SK-N-DZ (cell line): Measurements from ENCODE around the gene CPNE4.

Source experiments
- DNase-seq: peaks from one replicate; pipeline ENCODE4 v3.0.0-alpha.2; 2015; ENCODE audit warnings: low spot score

Gene CPNE4

DNA sequence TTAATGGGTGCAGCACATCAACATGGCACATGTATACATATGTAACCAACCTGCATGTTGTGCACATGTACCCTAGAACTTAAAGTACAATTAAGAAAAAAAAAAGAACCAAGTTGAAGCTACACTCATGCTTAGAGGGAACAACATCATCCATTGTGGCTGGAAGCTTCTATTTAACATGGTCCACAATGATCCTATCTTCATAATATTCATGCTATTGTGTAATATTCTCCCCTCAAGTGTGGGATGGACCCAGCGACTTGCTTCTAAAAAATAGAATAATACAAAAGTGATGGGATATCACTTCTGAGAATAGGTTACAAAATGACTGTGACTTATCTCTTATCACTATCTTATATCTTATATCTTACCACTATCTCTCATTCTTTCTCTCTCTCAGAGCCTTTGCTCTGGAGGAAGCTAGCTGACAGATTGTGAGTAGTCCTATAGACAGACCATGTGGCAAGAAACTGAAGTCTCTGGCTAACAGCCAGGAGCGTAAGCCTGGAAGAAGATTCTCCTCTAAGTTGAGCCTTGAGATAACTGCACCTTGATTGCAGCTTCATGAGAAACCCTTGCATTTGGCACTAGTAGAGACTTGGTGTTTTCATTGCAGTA lies 333.6 kb downstream of the CPNE4 start:
- no peak for DNase-seq

DNA sequence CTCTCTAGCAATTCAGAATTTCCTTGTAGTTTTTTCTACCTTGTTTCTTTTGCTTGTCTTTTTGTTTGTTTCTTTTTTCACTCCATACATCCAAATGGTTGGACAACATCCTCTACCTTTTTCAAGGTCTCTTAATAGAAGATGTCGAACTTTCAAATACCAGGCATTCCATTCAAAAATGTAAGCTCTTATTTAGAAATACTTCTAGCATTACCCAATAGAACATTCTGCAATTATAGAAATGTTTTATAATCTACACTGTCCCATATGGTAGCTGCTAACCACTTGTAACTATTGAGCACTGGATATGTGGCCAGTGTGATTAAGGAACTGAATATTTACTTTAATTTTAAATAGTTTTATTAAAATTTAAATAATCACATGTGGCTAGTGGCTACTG lies 335.8 kb downstream of the CPNE4 start:
- no peak for DNase-seq

DNA sequence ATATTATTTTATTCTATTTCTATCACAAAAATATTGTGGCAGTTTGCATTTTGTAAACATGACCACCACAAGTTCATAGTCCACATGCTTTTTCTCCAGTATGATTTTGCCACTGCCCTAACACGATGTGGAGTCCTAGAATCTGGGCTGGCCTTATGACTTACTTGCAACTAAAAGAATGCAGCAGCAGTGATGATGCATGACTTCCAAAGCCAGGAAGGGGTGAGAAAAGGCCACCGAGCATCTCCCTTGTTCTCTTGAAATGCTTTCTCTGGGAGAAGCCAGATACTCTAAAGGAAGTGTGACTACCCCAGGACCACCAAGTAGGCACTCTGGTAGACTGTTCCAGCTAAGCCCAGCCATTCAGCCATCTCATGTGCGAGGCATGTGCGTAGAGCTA lies 340.4 kb downstream of the CPNE4 start:
- no peak for DNase-seq

DNA sequence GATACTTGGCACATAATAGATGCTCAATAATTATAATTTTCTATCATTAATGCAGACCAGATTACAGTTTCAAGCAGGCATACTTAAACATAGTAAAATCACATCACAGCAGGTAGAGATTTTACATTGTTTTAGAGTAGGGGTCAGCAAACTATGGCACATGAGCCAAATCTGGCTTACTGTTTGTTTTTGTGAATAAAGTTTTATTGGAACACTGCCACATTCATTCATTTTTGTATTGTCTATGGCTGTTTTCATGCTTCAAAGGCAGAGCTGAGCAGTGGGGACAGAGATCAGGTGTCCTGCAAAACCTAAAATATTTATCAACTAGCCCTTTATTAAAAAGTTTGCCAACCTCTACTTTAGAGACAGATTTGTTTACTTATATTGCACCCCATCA lies 342.5 kb downstream of the CPNE4 start:
- no peak for DNase-seq

DNA sequence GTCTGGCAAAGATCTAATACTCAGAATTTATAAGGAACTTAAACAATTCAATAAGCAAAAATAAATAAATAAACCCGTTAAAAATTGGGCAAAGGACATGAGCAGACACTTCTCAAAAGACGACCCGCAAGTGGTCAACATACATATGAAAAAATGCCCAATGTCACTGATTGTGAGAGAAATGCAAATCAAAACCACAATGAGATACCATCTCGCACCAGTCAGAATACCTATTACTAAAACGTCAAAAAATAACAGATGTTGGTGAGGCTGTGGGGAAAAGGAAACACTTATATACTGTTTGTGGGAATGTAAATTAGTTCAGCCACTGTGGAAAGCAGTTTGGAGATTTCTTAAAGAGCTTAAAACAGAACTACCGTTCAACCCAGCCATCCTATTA lies 344.0 kb downstream of the CPNE4 start:
- DNase-seq = no peak

DNA sequence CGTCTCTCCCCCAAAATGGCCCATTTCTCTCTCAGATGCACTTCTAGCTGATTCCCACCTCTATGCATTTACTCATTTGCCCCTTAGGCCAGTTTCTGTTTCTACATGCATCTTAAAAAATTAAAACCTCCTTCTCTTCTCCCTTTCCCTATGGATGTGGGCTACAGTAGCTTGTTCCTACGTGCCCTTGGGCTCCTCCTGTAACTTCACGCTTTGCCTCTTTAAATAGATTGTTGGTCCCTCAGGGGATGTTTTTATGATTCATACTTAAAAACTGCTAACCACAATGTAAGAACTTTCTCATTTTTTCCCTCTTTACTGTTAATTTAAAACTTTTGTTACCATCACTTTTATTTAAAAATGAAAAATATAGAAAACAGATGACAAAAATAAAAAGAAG lies 346.4 kb downstream of the CPNE4 start:
- no peak for DNase-seq

DNA sequence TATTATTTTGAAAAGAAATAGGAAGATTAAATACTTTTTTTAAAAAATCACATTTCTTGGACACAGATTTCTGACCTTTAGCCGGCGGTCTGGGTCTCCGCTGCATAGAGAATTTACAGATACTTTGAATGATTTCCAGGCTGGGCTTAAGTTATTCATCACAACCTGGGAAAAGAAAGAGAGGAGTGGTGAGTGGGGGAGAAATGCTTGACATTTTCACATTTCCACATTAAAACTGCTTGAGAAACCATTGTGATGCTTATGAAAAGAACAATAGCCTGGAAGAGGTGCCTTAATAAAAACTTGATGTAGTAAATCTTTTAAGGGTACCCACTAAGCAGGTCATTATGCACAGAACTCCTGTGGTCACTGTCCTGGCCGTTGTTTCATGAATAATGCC lies 365.2 kb downstream of the CPNE4 start:
- DNase-seq = no peak

DNA sequence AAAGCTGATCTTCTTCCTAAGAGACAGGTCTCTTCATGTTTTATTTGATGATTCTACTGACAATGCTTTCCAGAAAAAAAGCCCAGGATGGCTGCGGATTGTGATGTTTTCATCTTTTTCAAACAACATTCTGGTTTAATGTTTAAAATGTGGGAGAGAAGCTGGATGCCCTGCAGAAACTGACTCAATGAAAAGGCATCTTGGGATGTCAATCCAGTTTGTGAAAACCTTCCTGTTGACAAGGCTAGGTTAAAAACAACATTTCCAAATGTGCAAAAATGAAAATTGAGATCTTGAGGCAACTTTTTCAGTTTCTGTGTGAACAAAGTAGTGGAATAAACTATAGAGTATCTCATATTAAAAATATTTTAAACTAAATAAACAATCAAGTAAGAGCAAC lies 376.0 kb downstream of the CPNE4 start:
- no peak for DNase-seq

DNA sequence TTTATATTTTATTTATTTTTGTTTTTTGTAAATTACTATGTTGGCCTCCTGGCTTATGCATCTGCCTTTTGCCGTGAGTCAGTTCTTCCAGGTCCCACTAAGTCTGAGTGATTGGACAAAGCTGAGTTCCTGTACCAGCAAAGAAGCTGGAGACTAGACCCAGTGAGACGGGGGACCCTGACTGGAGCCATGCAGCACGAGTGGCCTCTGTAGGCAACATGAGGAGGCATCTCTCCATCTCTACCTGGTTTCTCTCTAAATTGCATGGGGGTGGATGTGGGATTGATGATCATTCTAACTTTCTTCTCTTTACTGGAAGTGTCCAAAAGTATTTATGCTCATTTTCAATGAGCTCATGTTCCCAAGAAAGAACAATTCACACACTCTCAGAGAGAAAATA lies 376.7 kb downstream of the CPNE4 start:
- DNase-seq = peak; percentile 5

DNA sequence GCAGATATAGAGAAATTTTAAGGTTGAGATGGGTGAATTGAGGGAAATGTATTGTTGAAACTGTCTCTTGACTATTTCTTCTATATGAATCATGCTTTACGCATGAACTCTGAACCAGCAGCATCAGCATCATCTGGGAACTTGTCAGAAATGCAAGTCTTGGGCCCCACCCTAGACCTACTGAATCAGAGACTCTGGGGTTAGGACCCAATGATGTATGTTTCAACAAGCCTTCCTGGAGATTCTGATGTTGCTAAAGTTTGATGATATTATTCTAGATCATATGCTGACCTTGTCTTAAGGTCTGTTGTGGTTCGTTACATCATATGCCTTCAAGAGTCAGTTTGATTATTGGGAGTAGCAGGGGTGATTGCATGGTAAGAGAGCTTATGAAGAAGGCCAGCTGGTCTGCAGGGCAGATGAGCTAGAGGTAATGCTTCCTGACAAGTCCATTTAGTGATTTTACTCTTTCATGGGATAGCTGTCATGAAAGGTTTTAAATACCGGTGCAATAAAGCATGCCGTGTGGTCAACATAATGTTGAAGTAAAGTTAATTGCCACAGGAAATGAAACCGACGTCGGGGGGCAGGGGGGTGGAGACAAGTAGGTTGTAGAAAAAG lies 379.6 kb downstream of the CPNE4 start:
- DNase-seq = no peak

DNA sequence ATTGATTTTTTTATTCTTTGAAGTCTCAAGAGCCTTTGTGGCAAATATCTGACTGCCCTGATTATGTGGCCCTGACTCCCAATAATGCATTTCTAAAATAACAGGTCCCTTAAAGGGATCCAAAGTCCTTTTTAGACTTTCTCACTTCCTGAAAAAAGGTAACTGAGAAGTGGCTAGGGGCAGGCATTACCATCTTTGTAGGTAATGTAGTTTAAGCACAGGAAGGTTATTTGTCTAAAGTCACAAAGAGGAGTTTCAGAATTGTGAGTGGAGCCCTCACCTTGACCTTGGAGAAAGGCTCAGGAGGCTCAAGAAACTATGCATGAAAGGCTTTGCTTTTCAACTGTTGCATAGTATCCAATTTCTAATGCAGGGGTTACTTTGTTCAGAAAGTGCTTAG lies 389.2 kb downstream of the CPNE4 start:
- no peak for DNase-seq

DNA sequence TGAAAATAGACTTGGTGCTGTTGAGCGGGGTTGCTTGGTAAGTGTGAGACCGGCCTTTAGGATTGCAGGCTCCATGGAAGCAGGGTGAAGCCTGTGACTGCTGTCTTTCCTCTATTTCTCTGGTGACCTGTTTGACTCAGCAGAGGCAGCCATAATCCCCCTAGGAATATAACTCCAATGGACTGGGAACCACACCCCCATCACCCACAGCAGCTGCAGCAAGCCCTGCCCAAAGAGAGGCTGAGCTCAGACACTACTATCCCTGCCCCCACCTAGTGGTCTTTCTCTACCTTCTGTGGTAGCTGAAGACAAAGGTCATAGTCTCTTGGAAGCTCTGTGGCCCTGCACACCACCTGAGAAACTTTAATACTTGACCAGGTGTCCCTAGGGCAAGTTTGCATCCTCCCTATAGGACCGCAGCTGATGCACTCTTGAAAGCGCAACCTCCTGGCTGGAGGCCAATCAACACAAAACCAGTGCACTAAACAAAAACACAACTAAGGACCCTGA lies 398.5 kb downstream of the CPNE4 start:
- no peak for DNase-seq

DNA sequence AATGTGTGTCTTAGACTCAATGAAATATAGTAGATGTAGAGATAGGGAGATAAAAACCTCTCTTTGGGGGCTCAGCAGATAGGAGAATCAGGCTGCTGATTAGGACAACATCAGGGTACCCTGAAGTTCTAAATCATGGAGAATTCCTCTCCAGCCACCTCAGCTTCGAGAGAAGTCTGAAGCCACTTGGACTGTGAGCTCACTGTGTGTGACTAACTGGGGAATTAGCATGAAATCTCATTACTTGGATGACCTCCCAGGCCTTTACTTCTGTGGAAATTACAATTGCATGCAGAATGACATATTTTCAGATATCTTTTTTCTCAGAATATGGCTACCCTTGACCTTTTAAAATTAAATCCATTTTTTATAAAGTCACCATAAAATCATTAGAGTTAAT lies 404.0 kb downstream of the CPNE4 start:
- no peak for DNase-seq

DNA sequence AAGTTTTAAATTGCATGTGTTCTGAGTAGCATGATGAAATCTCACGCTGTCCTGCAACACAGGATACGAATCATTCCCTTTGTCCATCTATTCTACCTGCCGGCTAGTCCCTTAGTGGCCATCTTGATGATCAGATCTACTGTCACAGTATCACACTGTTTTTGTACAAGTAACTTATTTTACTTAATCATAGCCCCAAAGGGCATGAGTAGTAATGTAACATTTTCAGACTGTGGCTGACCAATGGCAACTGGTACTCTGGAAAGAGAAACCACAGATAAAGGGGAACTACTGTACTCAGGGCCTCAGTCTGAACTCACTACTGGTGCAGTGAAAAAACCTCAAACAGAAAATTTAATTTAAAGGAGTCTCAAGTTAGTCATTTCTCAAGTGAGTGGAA lies 404.7 kb downstream of the CPNE4 start:
- no peak for DNase-seq

DNA sequence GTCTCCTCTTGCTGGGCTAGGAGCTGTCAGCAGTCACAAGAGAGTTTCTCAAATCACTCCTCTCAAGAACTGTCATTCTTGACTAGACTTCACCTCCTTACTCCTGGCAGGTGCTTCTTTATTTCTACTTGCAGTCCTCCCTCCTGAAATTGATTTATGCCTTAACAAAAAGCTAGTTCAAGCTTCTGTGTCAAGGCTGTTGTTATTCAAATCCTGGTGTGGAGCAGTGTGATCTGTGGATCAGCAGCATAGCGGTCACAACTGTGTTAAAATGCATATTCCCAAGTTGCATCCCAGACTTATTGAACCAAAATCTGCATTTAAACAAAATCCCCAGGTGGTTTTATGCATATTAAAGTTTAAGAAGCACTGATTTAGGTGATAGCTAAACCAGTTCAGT lies 411.4 kb downstream of the CPNE4 start:
- no peak for DNase-seq

DNA sequence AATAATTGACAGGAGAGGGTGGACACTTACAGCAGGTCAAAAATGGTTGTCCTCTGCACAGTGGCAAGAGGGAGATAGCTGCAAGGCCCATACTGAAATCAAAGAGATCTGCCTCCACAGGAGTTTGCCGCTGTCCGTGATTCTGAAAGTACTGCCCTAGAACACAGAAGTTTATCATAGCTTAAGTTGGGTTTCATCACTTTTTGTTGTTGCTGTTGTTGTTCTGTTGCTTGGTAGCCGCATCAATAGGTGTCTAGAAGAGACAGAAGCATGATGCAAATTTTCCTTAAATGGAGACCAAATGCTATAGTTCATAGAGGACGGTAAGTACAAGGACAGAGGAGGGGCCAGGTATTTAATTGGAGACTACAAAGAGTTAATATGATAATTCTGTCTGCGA lies 412.1 kb downstream of the CPNE4 start:
- DNase-seq = no peak

DNA sequence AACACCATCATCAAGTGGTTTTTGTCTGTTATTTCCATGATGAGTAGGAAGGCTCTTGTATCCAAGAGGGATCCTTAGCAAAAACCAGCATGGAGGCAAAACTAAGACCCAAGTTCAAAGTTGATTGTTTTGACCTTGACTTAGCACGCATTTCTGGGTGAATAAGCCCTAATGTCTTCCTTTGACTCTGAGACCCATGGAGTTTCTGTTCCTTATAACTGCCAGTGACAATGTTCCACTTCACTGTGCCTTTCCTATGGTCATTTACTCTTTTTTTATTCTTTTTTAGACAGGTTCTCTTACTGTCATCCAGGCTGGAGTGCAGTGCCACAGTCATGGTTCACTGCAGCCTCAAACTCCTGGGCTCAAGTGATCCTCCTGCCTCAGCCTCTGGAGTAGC lies 413.8 kb downstream of the CPNE4 start:
- no peak for DNase-seq

DNA sequence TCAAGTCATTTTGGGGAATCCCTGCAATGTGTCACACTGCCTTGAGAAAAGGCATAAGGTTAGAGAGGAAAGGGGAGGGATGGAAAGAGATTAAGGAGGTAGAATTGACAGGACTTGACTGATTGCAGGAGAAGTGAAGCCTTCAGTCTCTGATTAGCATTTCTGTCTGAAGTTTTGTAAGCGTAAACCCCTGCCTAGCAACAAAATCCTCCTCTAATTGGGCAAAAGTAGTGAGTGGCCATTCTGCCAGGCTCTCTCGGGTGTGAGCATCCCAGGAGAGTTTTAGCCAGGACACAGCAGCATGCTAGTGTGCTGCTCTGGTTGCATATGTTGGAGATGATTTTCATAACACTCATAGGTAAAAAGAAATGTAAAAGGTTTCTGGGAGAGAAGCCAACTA lies 415.0 kb downstream of the CPNE4 start:
- no peak for DNase-seq

DNA sequence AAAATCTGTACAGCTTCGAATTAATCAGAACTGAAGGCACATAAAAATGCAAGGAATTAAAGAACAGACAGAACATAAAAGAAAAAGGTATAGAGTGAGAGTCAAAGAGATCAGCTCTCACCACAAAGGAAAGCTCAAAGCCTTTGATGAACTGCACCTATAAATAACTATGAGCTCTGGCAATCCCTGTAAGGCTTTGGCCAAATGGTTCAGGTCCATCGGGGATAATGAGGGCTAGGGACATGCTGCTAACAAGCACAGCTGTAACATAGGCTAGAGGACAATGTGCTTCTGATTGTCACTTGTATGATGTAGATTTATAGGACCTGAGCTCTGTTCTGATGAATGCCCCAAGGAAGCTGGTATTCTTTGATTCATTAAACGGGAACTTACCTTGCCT lies 418.1 kb downstream of the CPNE4 start:
- no peak for DNase-seq

DNA sequence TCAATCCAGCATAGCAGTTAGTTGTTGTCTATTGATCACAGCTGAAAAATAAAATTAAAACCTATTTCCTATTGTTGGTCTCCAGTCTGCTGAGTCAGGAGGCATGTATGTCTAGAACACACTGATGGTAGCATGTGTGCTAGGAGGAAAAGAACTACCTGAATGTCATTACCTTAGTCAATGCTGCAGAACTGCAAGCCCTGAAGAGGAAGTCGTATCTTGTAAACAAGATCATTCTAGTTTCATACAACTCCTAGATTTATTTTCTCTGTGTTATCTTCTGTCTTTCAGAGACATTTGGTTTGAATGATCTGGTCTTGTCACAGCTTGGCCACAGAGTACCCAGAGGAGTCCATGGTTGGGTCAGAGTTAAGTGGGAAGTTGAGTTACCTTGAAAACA lies 422.1 kb downstream of the CPNE4 start:
- DNase-seq = no peak

DNA sequence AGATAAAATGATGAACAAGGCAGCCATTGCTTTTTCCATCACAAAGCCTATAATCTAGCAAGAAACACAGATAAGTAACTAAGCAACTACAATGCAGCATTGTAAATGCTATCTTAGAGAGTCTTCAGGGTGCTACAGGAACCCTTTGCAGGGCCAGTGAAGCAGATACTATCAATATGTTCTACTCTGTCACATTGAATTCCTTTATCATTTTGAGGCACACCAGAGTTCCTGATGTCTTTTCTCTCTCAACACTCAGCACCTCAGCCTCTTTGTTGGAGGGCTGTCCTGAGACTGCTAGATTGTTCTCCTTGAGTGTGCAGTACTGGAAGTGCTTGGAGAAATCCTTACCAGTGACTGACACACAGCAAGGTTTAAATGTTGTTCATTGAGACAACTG lies 424.6 kb downstream of the CPNE4 start:
- peak; percentile 97 for DNase-seq

DNA sequence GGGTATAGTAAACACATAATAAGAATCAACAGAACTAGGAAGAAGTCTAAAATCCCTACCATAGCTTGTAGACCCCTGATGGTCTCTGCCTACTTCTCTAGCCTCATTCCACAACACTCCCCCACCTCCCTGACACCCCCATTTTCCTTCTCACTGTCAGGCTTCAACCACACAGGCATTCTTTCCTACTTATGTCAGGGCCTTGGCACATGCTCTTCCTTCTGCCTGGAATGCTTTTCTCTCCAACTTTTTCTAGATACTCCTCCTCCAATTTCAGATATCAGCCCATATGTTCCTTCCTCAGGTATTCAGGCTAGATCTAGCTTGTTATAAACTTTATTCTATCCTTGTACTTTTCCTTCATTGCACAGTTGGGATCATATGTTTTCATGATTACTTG lies 426.1 kb downstream of the CPNE4 start:
- DNase-seq = no peak

DNA sequence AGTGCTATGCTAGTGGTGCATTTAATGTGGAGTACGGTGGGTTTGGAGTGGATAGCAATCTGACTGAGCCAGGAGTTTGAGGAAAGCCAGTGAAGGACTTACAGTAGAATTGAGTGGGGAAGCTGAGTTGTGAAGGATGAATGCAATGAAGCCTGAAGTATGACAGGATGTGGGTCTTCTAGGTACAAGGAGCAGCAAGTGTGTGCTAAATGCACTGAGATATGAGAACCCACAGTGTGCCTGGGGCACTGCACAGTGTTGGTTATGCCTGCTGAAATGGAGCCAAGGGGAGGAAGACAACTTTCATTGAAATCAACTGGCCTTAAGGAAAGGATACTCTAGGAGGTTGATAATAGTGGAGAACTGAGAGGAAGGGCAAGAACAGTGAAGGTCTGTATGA lies 426.5 kb downstream of the CPNE4 start:
- DNase-seq = no peak

DNA sequence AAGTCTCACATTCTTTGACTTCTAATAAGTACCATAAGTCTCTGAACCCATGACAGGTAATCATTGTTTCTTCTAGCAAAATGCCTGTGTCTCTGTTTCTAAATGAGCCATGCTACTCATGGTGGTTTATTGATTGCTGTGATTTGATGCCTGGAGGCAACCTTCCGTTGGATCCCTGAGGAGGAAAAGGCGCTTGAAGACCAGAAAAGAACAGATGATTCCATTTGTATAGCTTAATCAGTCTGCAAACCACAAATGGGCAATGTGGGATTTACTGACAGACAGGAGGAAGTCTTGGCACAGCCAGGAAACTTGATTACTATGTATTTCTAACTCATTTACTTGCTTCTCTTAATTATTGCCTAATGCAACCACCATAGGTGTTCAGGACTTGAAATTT lies 428.9 kb downstream of the CPNE4 start:
- no peak for DNase-seq
